ENCODE data around the gene COX20. TPM values are rescaled to one million over a fixed set of nuclear protein-coding genes. Genes with fewer than 3 reads are reported as not detected.

COX20 gene
- total RNA-seq, 1 experiment from 2014 or later = 55.0 TPM

- no peaks in the 10 kb centered on the region for H3K9me3 ChIP-seq (ENCODE audit: control insufficient read depth, insufficient read depth, low read depth, low read length)
- H3K27ac ChIP-seq (ENCODE audit: low read length) = no peak overlapping the region
- no peaks in the 10 kb centered on the region for H3K27me3 ChIP-seq (ENCODE audit: control insufficient read depth, insufficient read depth, low read length)
- no peaks in the 10 kb centered on the region for H3K36me3 ChIP-seq (ENCODE audit: control insufficient read depth, insufficient read depth, low read length)
- DNase-seq (ENCODE audit: low read depth, low spot score) (no peak), ATAC-seq (no peak)
- TF ChIP-seq, protein P1, sequence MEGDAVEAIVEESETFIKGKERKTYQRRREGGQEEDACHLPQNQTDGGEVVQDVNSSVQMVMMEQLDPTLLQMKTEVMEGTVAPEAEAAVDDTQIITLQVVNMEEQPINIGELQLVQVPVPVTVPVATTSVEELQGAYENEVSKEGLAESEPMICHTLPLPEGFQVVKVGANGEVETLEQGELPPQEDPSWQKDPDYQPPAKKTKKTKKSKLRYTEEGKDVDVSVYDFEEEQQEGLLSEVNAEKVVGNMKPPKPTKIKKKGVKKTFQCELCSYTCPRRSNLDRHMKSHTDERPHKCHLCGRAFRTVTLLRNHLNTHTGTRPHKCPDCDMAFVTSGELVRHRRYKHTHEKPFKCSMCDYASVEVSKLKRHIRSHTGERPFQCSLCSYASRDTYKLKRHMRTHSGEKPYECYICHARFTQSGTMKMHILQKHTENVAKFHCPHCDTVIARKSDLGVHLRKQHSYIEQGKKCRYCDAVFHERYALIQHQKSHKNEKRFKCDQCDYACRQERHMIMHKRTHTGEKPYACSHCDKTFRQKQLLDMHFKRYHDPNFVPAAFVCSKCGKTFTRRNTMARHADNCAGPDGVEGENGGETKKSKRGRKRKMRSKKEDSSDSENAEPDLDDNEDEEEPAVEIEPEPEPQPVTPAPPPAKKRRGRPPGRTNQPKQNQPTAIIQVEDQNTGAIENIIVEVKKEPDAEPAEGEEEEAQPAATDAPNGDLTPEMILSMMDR (IDR thresholded peaks at IDR 0.05) = no peak
- no peak for TF ChIP-seq REST (IDR thresholded peaks at IDR 0.05; ENCODE audit: insufficient read depth in 1 of 2, low read depth in 2 of 2, low read length in 1 of 2)
- TF ChIP-seq POLR2AphosphoS5 (IDR thresholded peaks at IDR 0.05; ENCODE audit: low read depth, low read length) = no peak
- TF ChIP-seq SIN3A (IDR thresholded peaks at IDR 0.05; ENCODE audit: borderline replicate concordance, insufficient read depth, low read depth, low read length) = no peak
- no peak for TF ChIP-seq TCF7L2 (IDR thresholded peaks at IDR 0.05; ENCODE audit: low read depth, low read length)
- CTCF ChIA-PET = no interaction called here
- in situ Hi-C loops (cut with HindIII; ENCODE audit: low pct_unique_long_range_greater_than_20kb, low sequenced_read_pairs) (no loop called here), intact Hi-C loops (cut with micrococcal nuclease; ENCODE audit: unreplicated experiment) (no loop called here)
- no peak overlapping the region for H3K4me3 ChIP-seq (ENCODE audit: low read depth in 2 of 2, low read length in 2 of 2)
- no TSS peak for BruUV-seq (replicated peaks)
- no peaks in the 10 kb centered on the region for H3K4me1 ChIP-seq (ENCODE audit: control insufficient read depth, insufficient read depth, low read length)
- POLR2A ChIA-PET = no interaction called here
These were observed 25.2 kb upstream of the COX20 start for GRCh38 chr1:244810221-244810620.

GRCh38 chr1:244813327-244813726 lies 22.1 kb upstream of the COX20 start:
- intact Hi-C loops (cut with micrococcal nuclease; ENCODE audit: unreplicated experiment) = no loop called here
- Histone ChIP-seq H3K36me3 (ENCODE audit: control insufficient read depth, insufficient read depth, low read length) (no peaks in the 10 kb centered on the region), H3K4me3 (ENCODE audit: low read depth in 2 of 2, low read length in 2 of 2) (no peak overlapping the region), H3K4me1 (ENCODE audit: control insufficient read depth, insufficient read depth, low read length) (no peaks in the 10 kb centered on the region), H3K27ac (ENCODE audit: low read length) (no peak overlapping the region), H3K27me3 (ENCODE audit: control insufficient read depth, insufficient read depth, low read length) (no peaks in the 10 kb centered on the region), H3K9me3 (ENCODE audit: control insufficient read depth, insufficient read depth, low read depth, low read length) (no peaks in the 10 kb centered on the region)
- BruUV-seq (replicated peaks) = no TSS peak
- POLR2A ChIA-PET = no interaction called here
- CTCF ChIA-PET = no interaction called here
- no peak for ATAC-seq
- DNase-seq (ENCODE audit: low read depth, low spot score) = no peak
- TF ChIP-seq TCF7L2 (IDR thresholded peaks at IDR 0.05; ENCODE audit: low read depth, low read length) (no peak), REST (IDR thresholded peaks at IDR 0.05; ENCODE audit: insufficient read depth in 1 of 2, low read depth in 2 of 2, low read length in 1 of 2) (peak; percentile 61 to 68; a peak in 2 of 4 replicates)
- in situ Hi-C loops (cut with HindIII; ENCODE audit: low pct_unique_long_range_greater_than_20kb, low sequenced_read_pairs) = no loop called here

Data from Panc1 (cell line).